Measurements from ENCODE around the gene FKBP7.
"Not testable (repeated sequence)": the region's sequence is repeated elsewhere in the genome, so short reads cannot be mapped to it uniquely, and the experiment has no call there.

FKBP7 gene

DNA sequence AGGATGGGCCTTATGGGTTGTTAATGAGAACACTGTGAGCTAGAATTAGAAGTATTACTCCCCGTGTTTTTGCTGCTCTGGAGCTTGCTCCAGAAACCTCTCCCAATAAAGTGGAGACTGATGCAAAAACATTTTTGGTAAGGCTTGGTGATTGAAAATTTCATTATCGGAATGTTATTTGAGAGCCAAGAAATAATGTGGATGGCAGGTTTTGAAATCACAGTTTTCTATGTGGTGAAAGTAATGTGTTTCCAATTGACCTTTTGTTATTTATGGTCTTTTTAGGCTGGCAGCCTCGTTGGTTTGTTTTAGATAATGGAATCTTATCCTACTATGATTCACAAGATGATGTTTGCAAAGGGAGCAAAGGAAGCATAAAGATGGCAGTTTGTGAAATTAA, 7.0 kb upstream of the FKBP7 start:
- DNase-seq (ENCODE audit: low spot score): no peak

DNA sequence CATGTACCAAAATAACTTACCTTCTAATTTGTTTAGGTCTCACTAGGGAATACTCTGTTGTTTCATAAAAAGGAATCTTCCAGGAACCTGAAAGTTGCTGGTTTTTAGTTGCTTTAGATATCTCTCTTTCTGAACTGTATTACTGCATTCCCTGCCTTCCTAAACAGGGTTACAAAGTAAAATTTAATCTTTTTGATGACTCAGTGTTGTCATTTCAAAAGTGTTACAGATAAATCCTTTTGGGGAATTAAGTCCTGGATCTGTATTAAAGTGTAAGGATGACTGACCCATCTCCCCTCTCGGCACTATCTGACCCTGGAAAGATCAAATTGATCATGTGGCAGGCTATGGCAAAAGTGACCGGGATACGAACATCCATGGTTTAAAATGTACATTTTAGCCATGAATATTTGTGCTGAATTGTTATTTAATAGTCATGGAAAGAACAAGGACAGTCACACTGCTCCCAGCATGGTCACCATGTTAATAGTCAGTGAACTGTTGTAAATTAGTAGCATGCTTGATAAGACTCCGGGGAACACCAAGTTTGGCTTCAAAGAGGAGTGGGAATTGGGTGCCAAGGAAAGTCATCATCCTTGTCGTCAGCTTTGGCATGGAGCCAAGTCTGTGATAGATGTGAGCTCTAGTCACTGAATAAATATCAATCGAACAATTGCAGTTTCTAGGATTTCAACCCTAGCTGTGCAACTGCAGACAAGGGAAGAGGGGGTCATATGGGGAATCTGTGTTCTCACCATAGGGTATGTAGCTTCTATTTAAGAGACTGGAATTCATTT, 6.0 kb upstream of the FKBP7 start:
- no peak for DNase-seq (ENCODE audit: low spot score)

DNA sequence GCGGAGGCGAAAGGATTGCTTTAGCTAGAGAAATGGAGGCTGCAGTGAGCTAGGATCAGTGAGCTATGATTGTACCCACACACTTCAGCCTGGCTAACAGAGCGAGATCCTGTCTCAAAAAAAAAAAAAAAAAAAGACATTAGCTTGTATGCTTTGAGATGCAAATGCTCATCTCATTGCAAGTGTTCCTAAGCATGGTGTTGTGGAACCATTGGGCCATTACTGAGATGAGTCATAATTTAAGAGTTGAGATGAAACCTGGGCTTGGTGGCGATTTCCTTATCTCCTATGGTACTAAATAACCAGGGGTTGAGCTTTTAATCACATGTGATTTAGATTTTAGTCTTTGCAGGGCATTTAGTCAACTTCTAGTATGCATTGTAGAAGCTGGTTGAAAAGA, 4.0 kb upstream of the FKBP7 start:
- DNase-seq (ENCODE audit: low spot score): no peak

DNA sequence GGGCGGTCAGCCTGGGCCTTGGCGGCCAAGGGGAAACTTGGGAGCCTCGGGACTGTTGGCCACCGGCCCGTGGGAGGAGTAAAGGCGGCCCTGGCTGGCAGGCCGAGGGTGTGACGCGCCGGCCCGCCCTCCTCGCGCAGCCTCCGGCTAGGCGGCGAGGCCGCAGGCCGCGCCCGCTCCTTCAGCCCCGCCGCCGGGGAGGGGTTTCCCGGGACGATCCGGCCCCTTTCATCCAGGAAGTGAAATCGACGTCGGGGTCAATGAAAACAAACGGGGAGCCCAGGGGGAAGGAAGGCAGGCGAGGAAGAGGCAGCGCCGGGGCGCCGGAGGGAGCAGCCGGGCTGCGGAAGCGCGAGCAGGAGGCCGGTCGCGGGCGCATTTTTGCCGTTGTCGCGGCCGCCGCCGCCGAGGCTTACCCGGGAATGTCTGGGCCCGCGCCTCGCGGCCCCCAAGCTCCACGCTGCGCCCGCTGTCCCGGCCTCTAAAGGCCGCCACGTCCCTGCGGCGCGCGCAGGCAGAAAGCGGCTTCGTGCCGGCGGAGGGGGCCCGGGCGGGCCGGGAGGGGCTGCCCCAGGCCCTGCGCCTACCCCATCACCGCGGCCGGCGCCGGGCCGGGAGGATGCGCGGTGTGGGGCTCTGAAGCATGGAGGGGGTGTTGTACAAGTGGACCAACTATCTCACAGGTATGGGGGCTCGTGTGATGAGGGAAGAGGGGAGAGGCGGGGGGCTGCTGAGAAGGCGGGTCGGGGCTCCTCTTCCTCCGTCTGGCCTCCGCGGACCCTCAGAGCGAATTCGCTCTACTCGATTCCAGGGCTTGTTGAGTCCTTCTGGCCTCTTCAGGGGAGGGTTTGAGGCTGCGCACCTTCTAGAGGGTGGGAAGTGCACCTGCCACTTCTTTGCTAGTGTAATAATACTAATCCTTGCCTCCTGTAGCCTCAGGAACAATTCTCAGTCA, 2.1 kb upstream of the FKBP7 start, which contains the start of gene PLEKHA3:
TSS of gene PLEKHA3 (plus strand) at position 231 of the 955 bp plus-strand sequence. CDS start at position 644, 413 bp downstream.
- DNase-seq (ENCODE audit: low spot score): peak; percentile 76

DNA sequence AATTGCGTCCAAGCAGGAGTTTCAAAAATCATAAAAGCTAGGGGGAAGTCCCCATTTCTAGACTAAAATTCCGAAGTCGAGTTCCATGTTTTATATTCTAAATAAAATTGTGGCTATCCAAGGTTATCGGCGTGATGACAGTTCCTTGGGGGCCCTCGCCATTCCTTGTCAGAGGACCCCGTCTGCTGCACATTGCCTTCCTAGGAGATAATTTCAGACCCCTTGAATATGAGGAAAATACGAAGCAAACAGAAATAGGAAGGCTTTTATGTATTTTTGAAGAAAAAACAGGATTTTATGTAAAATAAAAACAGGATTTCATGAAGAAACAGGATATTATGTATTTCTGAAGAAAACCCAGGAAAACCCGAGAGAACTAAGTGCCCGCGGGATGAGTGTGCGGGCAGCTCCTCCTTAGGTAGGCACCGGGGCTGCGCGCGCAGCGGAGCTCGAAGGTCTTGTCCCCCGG, 1.4 kb upstream of the FKBP7 start:
- no peak for DNase-seq (ENCODE audit: low spot score)

DNA sequence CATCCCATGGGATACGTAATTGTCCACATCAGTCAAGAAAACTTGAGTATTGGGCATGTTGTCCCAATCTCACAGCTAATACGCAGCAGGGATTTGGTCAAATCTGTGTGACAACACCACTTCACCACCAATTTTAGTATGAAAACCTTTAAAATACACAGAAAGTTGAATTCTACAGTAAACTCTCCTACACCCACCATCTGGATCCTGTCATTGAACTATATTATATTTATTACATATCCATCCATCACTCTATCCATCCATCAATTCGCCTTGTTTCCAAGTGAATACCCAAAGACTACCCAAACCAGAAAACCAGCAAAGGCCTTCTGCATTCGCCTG, 846 bp upstream of the FKBP7 start:
- DNase-seq (ENCODE audit: low spot score): no peak

DNA sequence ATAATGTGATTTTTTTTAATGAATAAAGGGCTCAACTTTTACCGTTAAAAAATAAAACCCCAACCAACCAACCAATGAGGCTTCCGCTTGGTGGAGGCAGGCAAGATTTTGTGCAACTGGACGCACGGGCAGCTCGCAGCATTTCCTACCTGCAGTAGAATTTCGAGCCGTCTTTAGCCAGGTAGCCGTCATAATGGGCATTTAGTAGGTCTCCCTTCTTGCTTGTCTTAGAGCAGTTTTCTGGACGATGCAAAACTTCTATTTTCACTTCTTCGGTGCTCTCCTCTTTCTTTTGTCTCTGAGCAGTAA, 316 bp downstream of the FKBP7 start:
- DNase-seq (ENCODE audit: low spot score): no peak

DNA sequence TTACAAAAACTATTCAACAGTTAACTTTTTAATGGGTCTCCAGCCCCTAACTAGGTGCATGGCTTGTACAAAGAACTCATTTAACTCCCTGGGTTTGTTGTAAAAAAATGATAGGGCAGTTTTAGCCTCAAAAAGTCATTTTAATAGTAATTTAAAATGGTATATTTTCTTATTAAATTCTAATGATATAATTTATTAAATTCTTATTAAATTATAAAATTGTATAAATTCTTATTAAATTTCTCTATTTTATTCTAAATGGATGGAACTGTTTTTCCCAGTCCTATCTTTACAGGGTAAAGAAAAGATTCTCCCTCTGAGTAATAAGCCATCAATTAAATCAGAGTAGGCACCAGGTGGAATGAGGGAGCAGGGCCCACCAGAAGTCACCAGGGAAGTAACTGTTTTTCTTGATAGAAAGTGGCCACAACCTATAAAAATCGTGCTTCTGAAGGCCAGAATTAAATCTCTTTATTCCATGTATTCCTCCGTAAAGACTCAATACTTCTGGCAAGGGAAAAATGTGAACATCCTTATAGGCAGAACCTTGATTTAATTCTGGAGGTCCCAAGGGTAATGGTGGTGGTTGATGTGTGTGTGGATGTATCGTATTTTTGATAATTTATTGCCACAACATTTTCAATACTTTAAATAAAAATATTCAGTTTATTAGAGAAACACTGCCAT, 814 bp downstream of the FKBP7 start:
- no peak for DNase-seq (ENCODE audit: low spot score)

DNA sequence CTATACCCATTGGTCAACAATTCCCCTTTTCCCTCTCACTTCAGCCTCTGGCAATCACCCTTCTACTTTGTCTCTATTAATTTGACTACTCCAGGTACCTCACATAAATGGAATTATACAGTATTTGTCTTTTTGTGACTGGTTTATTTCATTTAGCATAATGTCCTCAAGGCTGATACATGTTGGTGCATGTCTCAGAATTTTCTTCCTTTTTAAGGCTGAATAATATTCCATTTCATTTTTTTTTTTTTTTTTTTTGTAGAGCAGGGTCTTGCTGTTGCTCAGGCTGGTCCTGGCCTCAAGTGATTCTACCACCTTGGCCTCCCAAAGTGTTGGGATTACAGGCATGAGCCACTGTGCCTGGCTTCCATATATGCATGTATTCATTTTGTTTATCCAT, 1.9 kb downstream of the FKBP7 start:
- DNase-seq (ENCODE audit: low spot score): no peak

DNA sequence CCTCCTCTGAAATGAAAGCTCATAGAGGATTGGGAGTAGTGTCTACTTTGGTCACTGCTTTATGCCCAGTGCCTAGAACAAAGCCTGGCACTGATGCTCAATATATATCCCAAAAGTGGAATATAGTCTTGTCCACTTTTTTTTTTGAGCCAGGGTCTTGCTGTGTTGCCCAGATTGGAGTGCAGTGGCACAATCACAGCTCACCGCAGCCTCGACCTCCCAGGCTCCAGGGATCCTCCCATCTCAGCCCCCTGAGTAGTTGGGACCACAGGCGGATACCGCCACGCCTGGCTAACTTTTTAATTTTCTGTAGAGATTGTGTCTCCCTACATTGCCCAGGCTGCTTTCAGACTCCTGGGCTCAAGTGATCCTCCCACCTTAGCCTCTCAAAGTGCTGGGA, 3.8 kb downstream of the FKBP7 start:
- no peak for DNase-seq (ENCODE audit: low spot score)

DNA sequence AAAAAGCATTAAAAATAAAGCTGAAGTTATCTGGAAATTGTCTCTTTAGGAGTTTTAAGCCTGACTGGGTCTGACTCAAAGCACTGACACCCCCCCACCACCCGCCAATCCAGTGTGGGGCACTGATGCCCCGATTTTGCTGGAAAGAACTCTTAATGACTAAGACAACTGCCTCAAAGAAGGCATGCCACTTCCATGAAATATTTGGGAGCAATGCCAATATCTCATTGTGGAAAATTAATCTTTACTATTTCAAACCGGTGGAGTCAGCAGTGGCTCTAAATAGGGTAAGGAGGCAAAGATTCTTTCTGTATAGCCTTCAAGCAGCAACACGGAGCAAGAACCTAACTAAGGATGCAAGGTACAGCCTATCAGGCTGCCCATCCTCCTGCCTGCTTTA, 4.5 kb downstream of the FKBP7 start:
- DNase-seq (ENCODE audit: low spot score): no peak

DNA sequence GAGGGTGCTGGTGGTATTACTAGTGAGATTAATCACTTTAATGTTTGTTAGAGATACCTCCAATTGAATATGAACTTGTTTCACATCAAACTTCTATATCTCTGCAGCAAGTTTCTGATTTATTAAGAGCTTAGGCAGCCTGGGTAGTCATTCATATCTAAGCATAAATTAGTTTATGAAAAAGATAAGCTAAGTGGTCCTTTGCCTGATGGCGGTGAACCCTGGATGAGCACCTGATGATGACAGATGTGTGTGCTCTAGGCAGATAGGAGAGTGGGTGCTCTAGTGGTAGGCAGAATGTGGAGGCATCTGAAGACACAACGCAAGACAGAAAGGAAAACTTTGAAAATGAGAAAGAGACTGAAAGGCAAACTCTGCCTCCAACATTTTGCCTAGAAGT, 5.0 kb downstream of the FKBP7 start:
- DNase-seq (ENCODE audit: low spot score): no peak

DNA sequence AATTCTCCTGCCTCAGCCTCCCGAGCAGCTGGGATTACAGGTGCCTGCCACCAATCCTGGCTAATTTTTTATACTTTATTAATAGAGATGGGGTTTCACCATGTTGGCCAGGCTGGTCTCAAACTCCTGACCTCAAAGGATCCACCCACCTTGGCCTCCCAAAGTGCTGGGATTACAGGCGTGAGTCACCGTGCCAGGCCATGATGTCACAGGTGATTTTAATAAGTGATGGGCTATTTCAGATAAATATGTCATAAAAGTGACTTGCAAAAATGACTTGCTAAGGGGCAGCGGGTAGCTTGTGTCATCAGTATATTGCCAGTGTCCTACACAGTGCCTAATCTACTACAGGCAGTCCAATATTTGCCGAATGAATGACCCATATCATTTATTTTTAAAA, 7.1 kb downstream of the FKBP7 start:
- DNase-seq (ENCODE audit: low spot score): not testable (repeated sequence)

DNA sequence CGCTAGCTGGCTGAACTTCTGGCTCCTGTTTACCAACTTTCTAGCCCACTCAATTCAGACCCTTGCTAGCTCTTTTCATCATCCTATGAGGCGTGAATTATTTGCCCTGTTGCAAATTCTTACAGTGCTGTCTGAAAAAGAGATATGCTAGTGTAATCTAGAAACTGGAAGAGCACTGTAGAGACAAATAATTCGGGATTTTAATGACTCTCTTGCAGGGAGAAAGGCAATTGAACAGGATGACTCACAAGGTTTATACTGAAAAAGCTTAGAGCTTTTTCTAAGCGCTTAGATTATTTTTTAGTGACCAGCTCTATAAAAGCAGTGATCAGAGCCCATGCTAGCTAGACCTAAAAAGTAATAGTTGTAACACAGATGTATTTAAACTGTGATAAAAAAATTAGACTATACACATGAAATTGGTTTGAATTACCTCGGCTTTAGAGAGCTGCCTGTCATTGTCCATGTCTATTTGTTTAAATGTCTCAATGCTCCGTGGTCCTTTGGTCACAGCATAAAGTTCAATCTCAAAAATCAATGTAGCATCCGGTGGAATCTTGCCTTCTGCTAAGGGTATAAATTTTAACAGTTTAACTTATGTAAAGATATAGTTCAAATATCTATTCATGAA, 9.1 kb downstream of the FKBP7 start:
- DNase-seq (ENCODE audit: low spot score): no peak

DNA sequence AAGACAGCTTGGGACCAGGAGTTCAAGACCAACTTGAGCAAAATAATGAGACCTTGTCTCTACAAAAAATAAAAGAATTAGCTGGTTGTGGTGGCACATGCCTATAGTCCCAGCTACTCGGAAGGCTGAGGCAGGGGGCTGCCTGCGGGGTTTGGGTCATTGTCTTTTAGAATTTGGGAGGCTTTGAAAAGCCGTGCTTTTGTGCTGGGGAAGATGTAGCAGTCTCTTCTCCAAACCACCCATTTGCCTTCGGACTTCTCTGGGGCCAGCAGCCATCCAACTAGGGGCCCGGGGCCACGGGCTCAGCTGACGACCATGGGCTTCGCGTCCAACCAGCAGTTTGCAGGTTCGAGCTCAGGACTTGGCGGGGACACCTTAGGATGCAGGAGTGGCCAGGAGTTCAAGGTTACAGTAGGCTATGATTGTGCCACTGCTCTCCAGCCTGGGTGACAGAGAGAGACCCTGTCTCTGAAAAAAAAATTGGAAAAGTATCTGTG, 21.0 kb downstream of the FKBP7 start:
- no peak for DNase-seq (ENCODE audit: low spot score)

DNA sequence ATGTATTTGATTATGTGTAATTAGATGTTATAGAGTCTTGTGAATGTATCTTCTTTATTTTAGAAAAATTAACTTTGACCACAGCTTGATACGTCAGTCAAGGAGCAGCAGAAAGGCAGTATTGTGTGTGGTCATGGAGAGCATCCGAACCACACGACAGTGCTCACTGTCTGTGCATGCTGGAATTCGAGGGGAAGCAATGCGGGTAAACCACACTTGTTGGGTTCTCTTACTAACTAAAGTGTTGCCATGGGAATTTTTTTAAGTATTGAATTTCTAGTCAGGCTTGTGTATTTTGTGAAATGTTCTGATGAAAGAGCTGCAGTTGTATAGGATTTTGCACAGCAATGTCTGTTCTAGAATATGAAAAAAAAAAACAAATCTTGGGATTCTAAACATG, 22.5 kb downstream of the FKBP7 start:
- DNase-seq (ENCODE audit: low spot score): no peak

DNA sequence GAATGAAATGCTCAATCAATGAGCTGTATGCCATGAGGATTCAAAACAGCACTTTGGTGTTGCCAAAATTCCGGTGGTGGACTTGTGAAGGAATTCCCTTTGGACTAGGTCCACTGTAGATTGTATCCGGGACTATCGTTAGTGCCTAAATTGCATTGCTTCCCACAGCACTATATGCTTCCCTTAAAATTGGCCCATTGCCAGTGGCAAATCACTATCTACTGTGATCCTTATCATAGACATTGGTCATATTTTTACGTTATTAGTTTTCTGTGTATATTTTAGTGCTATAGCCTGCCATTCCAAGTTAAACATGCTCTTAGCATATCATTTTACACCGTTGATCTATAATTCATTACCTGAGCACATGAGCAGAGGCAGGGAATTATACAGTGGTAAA, 25.5 kb downstream of the FKBP7 start:
- DNase-seq (ENCODE audit: low spot score): no peak

DNA sequence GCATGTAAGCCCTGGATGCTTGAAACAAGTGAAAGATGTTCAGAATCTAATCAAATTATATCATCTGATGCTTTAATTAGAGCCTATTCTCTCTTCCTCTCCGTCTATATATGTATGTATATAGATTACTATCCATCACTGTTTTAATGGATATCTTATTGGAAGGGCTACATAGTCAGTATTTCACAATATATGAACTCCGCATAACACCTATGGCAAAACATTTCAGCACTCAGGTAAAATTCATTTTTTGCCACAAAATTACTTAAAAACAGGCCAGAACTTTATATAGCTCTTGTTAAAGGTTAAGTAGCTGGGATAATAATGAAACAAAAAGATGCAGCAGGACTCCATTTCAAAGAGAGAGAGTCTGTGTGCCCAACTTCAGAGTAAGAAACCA, 26.1 kb downstream of the FKBP7 start:
- no peak for DNase-seq (ENCODE audit: low spot score)

DNA sequence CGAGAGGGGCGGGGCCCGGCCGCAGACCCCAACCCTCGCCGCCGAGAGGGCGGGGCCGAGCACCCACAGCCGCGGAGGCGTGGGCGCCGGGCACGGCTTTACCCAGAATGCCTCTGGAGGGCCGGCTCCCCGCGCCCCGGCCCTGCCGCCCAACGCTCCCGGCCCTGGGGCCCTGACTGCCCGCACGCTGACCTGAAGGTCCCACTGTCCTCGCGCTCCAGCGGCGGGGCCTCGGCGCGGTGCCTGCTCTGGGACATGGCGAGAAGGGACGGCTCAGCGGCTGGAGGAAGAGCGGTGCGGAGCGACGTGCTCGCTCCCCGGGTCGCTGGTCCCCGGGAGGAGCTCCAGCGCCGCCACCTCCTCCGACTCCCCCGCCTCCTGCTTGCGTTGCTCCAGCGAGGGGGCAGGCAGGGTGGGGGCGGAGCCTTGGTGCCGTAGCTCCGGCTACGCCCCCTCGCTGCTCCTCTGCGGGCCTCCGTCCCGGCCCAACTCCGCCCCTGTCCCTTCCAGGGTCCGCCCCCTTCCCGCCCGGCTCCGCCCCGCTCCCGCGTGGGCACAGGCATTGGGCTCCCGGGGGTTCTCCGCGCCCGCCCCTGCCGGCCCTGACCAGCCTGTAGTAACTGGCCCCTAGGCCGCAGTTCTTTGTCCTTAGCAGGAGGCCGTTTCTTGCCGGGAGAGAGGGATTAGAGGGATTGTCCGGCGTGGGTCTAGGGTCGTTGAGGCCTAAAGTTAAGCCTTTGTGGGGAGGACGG, 27.4 kb downstream of the FKBP7 start, which contains the start of the genes PJVK and PRKRA:
TSS of gene PJVK (plus strand) at position 605 of the 752 bp plus-strand sequence. CDS start 2,032 bp downstream, outside the sequence.
TSS of gene PRKRA (minus strand) at position 402 of the 752 bp plus-strand sequence. CDS start at position 257, 145 bp downstream.
- peak; percentile 96 for DNase-seq (ENCODE audit: low spot score)

DNA sequence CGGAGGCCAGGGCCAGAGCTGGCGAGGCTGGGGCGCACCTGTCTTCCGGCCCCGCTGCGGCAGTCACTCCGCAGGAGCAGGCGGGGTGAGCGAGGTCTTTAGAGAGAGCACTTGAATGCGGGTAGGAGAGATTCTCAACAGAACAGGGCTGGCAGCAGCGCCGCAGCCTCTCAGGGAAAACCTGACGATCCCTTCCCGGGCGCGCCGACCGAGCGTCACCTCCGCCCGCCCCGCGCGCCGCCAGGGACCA, 28.0 kb downstream of the FKBP7 start:
- DNase-seq (ENCODE audit: low spot score): no peak
